Mucosa of rectum (tissue), 2 donors: ENCODE results near the gene RASA3.

Source experiments
- H3K27ac ChIP-seq, 2 donors: one replicate each; pipeline ENCODE4 v1.7.0; 2013; ENCODE audit warnings: inconsistent platforms in 2 of 2, low read depth in 2 of 2, low read length in 2 of 2
- H3K27me3 ChIP-seq, 2 donors: one replicate each; pipeline ENCODE4 v1.7.0; 2013; ENCODE audit warnings: low read length in 2 of 2; ENCODE audit not compliant: control insufficient read depth in 2 of 2, insufficient read depth in 2 of 2
- H3K36me3 ChIP-seq, 2 donors: one replicate each; pipeline ENCODE4 v1.7.0; 2013; ENCODE audit warnings: low read length in 2 of 2; ENCODE audit not compliant: control insufficient read depth in 2 of 2, insufficient read depth in 2 of 2
- H3K4me1 ChIP-seq, 2 donors: one replicate each; pipeline ENCODE4 v1.7.0; 2013; ENCODE audit warnings: low read length in 2 of 2, mild to moderate bottlenecking in 1 of 2; ENCODE audit not compliant: control insufficient read depth in 2 of 2, insufficient read depth in 2 of 2
- H3K4me3 ChIP-seq, 2 donors: one replicate each; pipeline ENCODE4 v1.7.0; 2013; ENCODE audit warnings: low read length in 2 of 2
- H3K9ac ChIP-seq, 2 donors: one replicate each; pipeline ENCODE4 v1.7.0; 2013; ENCODE audit warnings: low read length in 2 of 2, low read depth in 1 of 2, mild to moderate bottlenecking in 1 of 2
- H3K9me3 ChIP-seq, 2 donors: one replicate each; pipeline ENCODE4 v1.7.0; 2013; ENCODE audit warnings: low read length in 2 of 2; ENCODE audit not compliant: control insufficient read depth in 2 of 2
- donor health status: healthy.
- donor health status: Normal muscosa, but diverticular disease.

Gene RASA3

GRCh38 chr13:113981611-113982295 is 150.7 kb downstream of the RASA3 start:
- no peaks in the 10 kb centered on the region for H3K27me3 ChIP-seq
- peaks cover 18 to 30% of the 10 kb centered on the region in 2 donors for H3K36me3 ChIP-seq
- H3K9me3 ChIP-seq: no peaks in the 10 kb centered on the region
- H3K27ac ChIP-seq: peak overlapping the region; percentile 75 to 82
- H3K4me3 ChIP-seq: no peak overlapping the region
- no peak overlapping the region for H3K9ac ChIP-seq
- H3K4me1 ChIP-seq: peaks cover 7 to 14% of the 10 kb centered on the region in 2 donors

GRCh38 chr13:113981194-113981605 is 151.2 kb downstream of the RASA3 start:
- Histone ChIP-seq H3K4me1 (peaks cover 7 to 14% of the 10 kb centered on the region in 2 donors), H3K36me3 (peaks cover 18 to 30% of the 10 kb centered on the region in 2 donors), H3K27me3 (no peaks in the 10 kb centered on the region), H3K9ac (peak overlapping the region in 1 of 2 donors; percentile 26), H3K27ac (peak overlapping the region; percentile 75 to 82), H3K4me3 (peak overlapping the region in 1 of 2 donors; percentile 22), H3K9me3 (no peaks in the 10 kb centered on the region)

DNA sequence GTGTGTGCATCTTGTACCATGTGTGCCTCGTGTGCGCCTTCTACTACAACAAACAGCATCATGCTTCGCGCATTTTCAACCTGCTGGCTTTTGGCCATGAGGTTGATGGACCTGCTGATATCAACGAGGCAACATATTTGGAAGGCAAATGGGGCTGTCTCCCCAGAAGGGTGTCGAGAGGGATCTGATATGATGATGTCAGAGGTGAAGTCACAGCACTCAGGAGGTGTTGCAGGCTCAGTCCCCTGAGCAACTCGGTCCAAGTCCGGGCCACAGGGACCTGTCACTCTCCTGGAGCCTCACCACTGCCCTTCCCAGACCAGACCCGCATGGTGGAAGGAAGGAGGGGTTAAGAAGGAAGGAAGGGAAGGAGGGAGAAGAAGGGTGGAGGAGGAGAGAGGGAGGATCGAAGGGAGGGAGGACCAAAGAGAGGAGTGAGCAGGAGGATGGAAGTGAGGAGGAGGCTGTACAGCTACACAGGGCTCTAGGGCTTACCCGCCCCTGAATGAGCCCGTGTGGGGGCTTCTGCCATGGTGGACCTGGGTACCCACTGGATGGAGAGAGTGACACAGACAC is 151.8 kb downstream of the RASA3 start:
- H3K27ac ChIP-seq: peak overlapping the region; percentile 75 to 82
- no peak overlapping the region for H3K4me3 ChIP-seq
- H3K27me3 ChIP-seq: no peaks in the 10 kb centered on the region
- peaks cover 18 to 30% of the 10 kb centered on the region in 2 donors for H3K36me3 ChIP-seq
- peak overlapping the region in 1 of 2 donors; percentile 26 for H3K9ac ChIP-seq
- H3K9me3 ChIP-seq: no peaks in the 10 kb centered on the region
- H3K4me1 ChIP-seq: peaks cover 7 to 14% of the 10 kb centered on the region in 2 donors

- no peaks in the 10 kb centered on the region for H3K27me3 ChIP-seq
- H3K36me3 ChIP-seq: peaks cover 18 to 30% of the 10 kb centered on the region in 2 donors
Observed at GRCh38 chr13:113979791-113980471, 152.5 kb downstream of the RASA3 start.

GRCh38 chr13:113978741-113979481 is 153.5 kb downstream of the RASA3 start:
- Histone ChIP-seq H3K9ac (no peak overlapping the region), H3K9me3 (no peaks in the 10 kb centered on the region), H3K4me3 (no peak overlapping the region), H3K4me1 (peaks cover 7 to 14% of the 10 kb centered on the region in 2 donors), H3K27me3 (no peaks in the 10 kb centered on the region), H3K36me3 (peaks cover 18 to 30% of the 10 kb centered on the region in 2 donors), H3K27ac (no peak overlapping the region)

More at GRCh38 chr13:113979791-113980471, 152.5 kb downstream of the RASA3 start:
- Histone ChIP-seq H3K4me3 (no peak overlapping the region), H3K9ac (no peak overlapping the region), H3K9me3 (no peaks in the 10 kb centered on the region), H3K4me1 (peaks cover 7 to 14% of the 10 kb centered on the region in 2 donors), H3K27ac (no peak overlapping the region)

- H3K4me3 ChIP-seq: no peak overlapping the region
- no peak overlapping the region for H3K9ac ChIP-seq
- H3K27ac ChIP-seq: no peak overlapping the region
- peaks cover 18 to 30% of the 10 kb centered on the region in 2 donors for H3K36me3 ChIP-seq
- H3K9me3 ChIP-seq: no peaks in the 10 kb centered on the region
- no peaks in the 10 kb centered on the region for H3K27me3 ChIP-seq
- peaks cover 7 to 14% of the 10 kb centered on the region in 2 donors for H3K4me1 ChIP-seq
Observed at GRCh38 chr13:113977976-113978375, 154.4 kb downstream of the RASA3 start.

- H3K27ac ChIP-seq: no peak overlapping the region
- H3K9me3 ChIP-seq: no peaks in the 10 kb centered on the region
- H3K9ac ChIP-seq: no peak overlapping the region
- H3K4me3 ChIP-seq: no peak overlapping the region
- H3K36me3 ChIP-seq: peaks cover 18 to 26% of the 10 kb centered on the region in 2 donors
- H3K27me3 ChIP-seq: no peaks in the 10 kb centered on the region
- peaks cover 7 to 14% of the 10 kb centered on the region in 2 donors for H3K4me1 ChIP-seq
Observed at GRCh38 chr13:113976711-113977684, 155.4 kb downstream of the RASA3 start.

DNA sequence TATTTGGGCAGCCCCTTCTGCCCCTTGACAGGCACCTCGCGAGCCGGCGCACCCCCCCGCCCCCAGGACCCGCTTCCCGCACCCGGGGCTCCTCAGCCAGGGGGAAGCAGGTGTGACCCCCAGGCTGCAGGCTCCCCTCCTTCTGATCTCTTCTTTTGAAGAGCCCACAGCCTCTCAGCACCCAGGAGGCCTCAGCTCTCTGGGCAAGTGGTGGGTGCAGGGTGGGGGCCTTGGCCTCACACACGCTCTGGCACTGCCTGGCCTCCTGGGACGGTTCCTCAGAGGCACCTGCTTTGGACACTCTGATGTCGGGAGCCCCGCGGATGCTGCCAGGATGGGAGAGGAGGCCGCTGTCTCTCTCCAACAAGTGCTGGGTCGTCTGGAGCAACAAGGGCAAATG is 157.0 kb downstream of the RASA3 start:
- Histone ChIP-seq H3K4me1 (peaks cover 11 to 12% of the 10 kb centered on the region in 2 donors), H3K9ac (no peak overlapping the region), H3K4me3 (no peak overlapping the region), H3K27ac (no peak overlapping the region), H3K27me3 (no peaks in the 10 kb centered on the region), H3K9me3 (no peaks in the 10 kb centered on the region), H3K36me3 (peaks cover 17% of the 10 kb centered on the region in 2 donors)
